Endothelial cell of umbilical vein (primary cell): ENCODE data around the gene ITSN1. TPM values are rescaled to one million over a fixed set of nuclear protein-coding genes. Genes with fewer than 3 reads are reported as not detected.
A peak's percentile ranks its signal among the peaks of the same experiment; 100 is the strongest.

Experiments used
- BruUV-seq: library from RNA; stranded (reverse); fragments of 400-500 nt; replicated peaks from 2 replicates; lab custom pipeline; 2021; lab: Mats Ljungman, UMichigan
- CTCF ChIA-PET: fragments of 300-600, 350-600 bp; sonication (Branson Sonifier 250); formaldehyde crosslinking; loops from one replicate; lab custom pipeline; 2021; ENCODE audit warnings: antibody characterized with exemption, inconsistent platforms; lab: Charles Lee
- POLR2A ChIA-PET: fragments of 300-600, 350-600 bp; sonication (Branson Sonifier 250); formaldehyde crosslinking; loops from one replicate; lab custom pipeline; 2021; ENCODE audit warnings: antibody characterized with exemption, inconsistent platforms; lab: Charles Lee
- DNase-seq: peaks from one replicate; pipeline ENCODE4 v3.0.0-alpha.2; 2011; ENCODE audit warnings: low read depth, low spot score
- FAIRE-seq: peaks from 2 replicates; lab custom pipeline; 2011; peaks lifted over from hg19 to GRCh38; lab: Jason Lieb, UNC
- H2AFZ ChIP-seq: 2 replicates; pipeline ENCODE4 v1.6.0; 2012; ENCODE audit warnings: low read depth, low read length, control low read depth, inconsistent platforms
- H3K27ac ChIP-seq: 2 replicates; pipeline ENCODE4 v1.5.1; 2011; ENCODE audit warnings: low read depth, mild to moderate bottlenecking, control low read depth, low read length, moderate library complexity; ENCODE audit not compliant: insufficient read depth
- H3K27me3 ChIP-seq, 2 experiments: 2 replicates each; pipeline versions ENCODE4 v1.6.0 to v1.6.1; 2011; ENCODE audit warnings: low read length in 2 of 2, mixed read lengths in 1 of 2; ENCODE audit not compliant: control insufficient read depth in 2 of 2, insufficient read depth in 2 of 2
- H3K36me3 ChIP-seq, 2 experiments: 2 replicates in 1 of 2; 3 replicates in 1 of 2; pipeline ENCODE4 v1.5.1; 2011; ENCODE audit warnings: low read length in 2 of 2, mild to moderate bottlenecking in 1 of 2, moderate library complexity in 1 of 2; ENCODE audit not compliant: control insufficient read depth in 2 of 2, insufficient read depth in 2 of 2; ENCODE audit errors: extremely low read depth in 1 of 2
- H3K4me1 ChIP-seq: 3 replicates; pipeline ENCODE4 v1.5.1; 2011; ENCODE audit warnings: mild to moderate bottlenecking, low read length; ENCODE audit not compliant: control insufficient read depth, insufficient read depth; ENCODE audit errors: extremely low read depth
- H3K4me2 ChIP-seq: 2 replicates; pipeline ENCODE4 v1.6.1; 2011; ENCODE audit warnings: low read length, control low read depth, mixed read lengths; ENCODE audit not compliant: insufficient read depth
- H3K4me3 ChIP-seq, 3 experiments: fragments of 200-600 bp in 1 of 3; sonication (generic), shearing (Covaris generic) in 1 of 3; replicated peaks in 1 of 3; 2 replicates each; pipeline ENCODE4 v1.5.1; 2011 to 2016; ENCODE audit warnings: control low read depth in 3 of 3, low read length in 3 of 3, mild to moderate bottlenecking in 2 of 3, inconsistent platforms in 1 of 3, low read depth in 1 of 3, moderate library complexity in 1 of 3; ENCODE audit not compliant: insufficient read depth in 1 of 3
- H3K79me2 ChIP-seq: 2 replicates; pipeline ENCODE4 v1.6.0; 2012; ENCODE audit warnings: low read length, inconsistent platforms; ENCODE audit not compliant: control insufficient read depth, insufficient read depth
- H3K9ac ChIP-seq: replicated peaks from 2 replicates; pipeline ENCODE3; 2011; ENCODE audit warnings: low read length, control low read depth; ENCODE audit not compliant: insufficient read depth; ENCODE audit errors: extremely low read depth
- H3K9me1 ChIP-seq: replicated peaks from 3 replicates; pipeline ENCODE4 v1.6.0; 2011; ENCODE audit warnings: mild to moderate bottlenecking, low read length; ENCODE audit not compliant: control insufficient read depth, insufficient read depth; ENCODE audit errors: extremely low read depth
- H3K9me3 ChIP-seq: replicated peaks from 2 replicates; pipeline ENCODE4 v1.5.1; 2012; ENCODE audit warnings: low read length, inconsistent platforms; ENCODE audit not compliant: control insufficient read depth, insufficient read depth
- H4K20me1 ChIP-seq: replicated peaks from 2 replicates; pipeline ENCODE3; 2011; ENCODE audit warnings: mild to moderate bottlenecking, low read length; ENCODE audit not compliant: control insufficient read depth, insufficient read depth; ENCODE audit errors: extremely low read depth
- CTCF ChIP-seq, 2 donors: IDR thresholded peaks; 1 replicate in 1 of 2; 2 replicates in 1 of 2; pipeline ENCODE4 v1.5.1; 2011; ENCODE audit warnings: low read length in 2 of 2, mild to moderate bottlenecking in 2 of 2, moderate library complexity in 2 of 2, control low read depth in 1 of 2, inconsistent platforms in 1 of 2, low read depth in 1 of 2; ENCODE audit not compliant: insufficient read depth in 1 of 2; ENCODE audit errors: extremely low read depth in 1 of 2
- EZH2 ChIP-seq: IDR thresholded peaks from 2 replicates; pipeline ENCODE4 v1.6.1; 2012; ENCODE audit warnings: borderline replicate concordance, low read depth, mild to moderate bottlenecking, moderate library complexity, low read length, inconsistent platforms; ENCODE audit not compliant: severe bottlenecking
- FOS ChIP-seq: IDR thresholded peaks from 2 replicates; pipeline ENCODE4 v1.6.1; 2011; ENCODE audit warnings: mild to moderate bottlenecking, low read length, moderate library complexity, borderline replicate concordance; ENCODE audit not compliant: insufficient read depth
- GATA2 ChIP-seq: IDR thresholded peaks from 2 replicates; pipeline ENCODE4 v1.7.0; 2011; ENCODE audit warnings: low read depth, mild to moderate bottlenecking, moderate library complexity, mixed read lengths, low read length; ENCODE audit not compliant: insufficient read length, insufficient read depth
- JUN ChIP-seq: IDR thresholded peaks from 2 replicates; pipeline ENCODE4 v1.6.1; 2011; ENCODE audit warnings: borderline replicate concordance, low read depth; ENCODE audit not compliant: insufficient read length, insufficient read depth
- MAX ChIP-seq: IDR thresholded peaks from 2 replicates; pipeline ENCODE4 v1.6.1; 2011; ENCODE audit not compliant: insufficient read depth, insufficient read length
- POLR2A ChIP-seq: IDR thresholded peaks from 2 replicates; pipeline ENCODE4 v1.6.1; 2012; ENCODE audit warnings: low read depth, mild to moderate bottlenecking, control low read depth, low read length
- POLR2AphosphoS5 ChIP-seq: IDR thresholded peaks from 2 replicates; pipeline ENCODE4 v1.6.1; 2012; ENCODE audit warnings: low read depth, mild to moderate bottlenecking, control low read depth, low read length, moderate library complexity; ENCODE audit not compliant: insufficient read depth
- dilution Hi-C: fragments of 300-500 bp; cut with MboI; formaldehyde crosslinking; loops from one replicate; pipeline ENCODE4 v1.15.0; 2019; ENCODE audit warnings: low sequenced_read_pairs; ENCODE audit not compliant: extremely low pct_ligation_motif_present
- intact Hi-C: fragments of 100-400 bp; cut with micrococcal nuclease; formaldehyde crosslinking; loops from one replicate; pipeline ENCODE4 v1.10.0; 2022
- polyA plus RNA-seq, 4 experiments: library from polyadenylated mRNA; depleted of rRNA in 3 of 4; stranded (reverse) in 3 of 4; unstranded in 1 of 4; fragments of >200 nt; gene quantifications; 2 replicates each; pipeline versions ENCODE4 v1.2.1 to v1.2.3, GENCODE V29; 2011 to 2012; ENCODE audit warnings: missing spikeins in 1 of 4
- total RNA-seq: library from RNA; stranded (reverse); gene quantifications from 2 replicates; pipeline ENCODE4 v1.2.3, GENCODE V29; 2021

The ITSN1 gene
- total and polyA plus RNA-seq, 2 donors (not counting 3 experiments of a cell fraction or from before 2014, with no cell fraction given), result 72.2 to 86.8 TPM

- Histone ChIP-seq H2AFZ (no peak overlapping the region), H3K9ac (no peak overlapping the region), H3K79me2 (no peaks in the 10 kb centered on the region), H4K20me1 (no peaks in the 10 kb centered on the region), H3K27ac (no peak overlapping the region), H3K4me3 (no peak overlapping the region), H3K9me3 (no peaks in the 10 kb centered on the region), H3K4me2 (peak overlapping the region; percentile 79), H3K4me1 (peaks cover 4% of the 10 kb centered on the region), H3K27me3 (no peaks in the 10 kb centered on the region), H3K9me1 (no peaks in the 10 kb centered on the region), H3K36me3 (no peaks in the 10 kb centered on the region)
- ChIA-PET CTCF (interaction anchor here (1.0 to 4.1 kb wide), 4 partner anchors 9 to 416 kb away, joined by 3 to 21 read pairs (median 4); no protein-coding TSS in a partner anchor), POLR2A (no interaction called here)
- FAIRE-seq (no peak), DNase-seq (no peak)
- dilution Hi-C loops, result no loop called here
- no peak for TF ChIP-seq POLR2A
- no peak for TF ChIP-seq MAX
- TF ChIP-seq GATA2, result no peak
- TF ChIP-seq CTCF (IDR thresholded peaks at IDR 0.05; ENCODE audit: extremely low read depth in 1 of 2, insufficient read depth in 1 of 2, low read depth in 1 of 2, low read length in 2 of 2), result no peak
- TF ChIP-seq FOS, result no peak
- TF ChIP-seq EZH2, result no peak
- no peak for TF ChIP-seq POLR2AphosphoS5
- no peak for TF ChIP-seq JUN
- BruUV-seq, result no TSS peak
- intact Hi-C loops, result no loop called here
Observed at GRCh38 chr21:33932731-33933130, 290.4 kb downstream of the ITSN1 start.
